K562 (cell line): ENCODE data around the gene PRKRIP1. TPM values are rescaled to one million over a fixed set of nuclear protein-coding genes. Genes with fewer than 3 reads are reported as not detected.

Experiments used
- CBX5 ChIP-seq: IDR thresholded peaks from 2 replicates; pipeline ENCODE4 v1.6.1; 2014; ENCODE audit warnings: low read depth, borderline replicate concordance
- CCNT2 ChIP-seq: IDR thresholded peaks from 2 replicates; pipeline ENCODE4 v1.6.1; 2011; ENCODE audit warnings: borderline replicate concordance, low read depth, mild to moderate bottlenecking, moderate library complexity, mixed read lengths, low read length; ENCODE audit not compliant: insufficient read length; ENCODE audit errors: extremely low read depth
- CEBPB ChIP-seq: fragments of 450-650 bp; IDR thresholded peaks from 2 replicates; pipeline ENCODE4 v1.6.1; 2016; ENCODE audit warnings: missing genetic modification characterization, missing compliant biosample characterization
- DMBX1 ChIP-seq: fragments of 250-450 bp; sonication (Bioruptor Pico); IDR thresholded peaks from 2 replicates; pipeline ENCODE4 v1.8.0; 2022; ENCODE audit warnings: inconsistent platforms, mild to moderate bottlenecking, moderate library complexity, borderline replicate concordance
- HDAC1 ChIP-seq, 2 experiments: fragments of 450-650 bp; IDR thresholded peaks; 2 replicates each; pipeline ENCODE4 v1.6.1; 2016 to 2017; ENCODE audit warnings: inconsistent platforms in 1 of 2, mild to moderate bottlenecking in 1 of 2, moderate library complexity in 1 of 2
- NR2C2 ChIP-seq, 2 experiments: fragments of 200-800 bp in 1 of 2; sonication (Bioruptor generic) in 1 of 2; sonication (generic) in 1 of 2; formaldehyde crosslinking in 1 of 2; IDR thresholded peaks; 2 replicates each; pipeline versions ENCODE4 v1.6.1 to v1.8.0; 2016 to 2022; ENCODE audit warnings: mild to moderate bottlenecking in 1 of 2, missing compliant biosample characterization in 1 of 2, missing genetic modification characterization in 1 of 2, missing genetic modification reagents in 1 of 2
- POLR2B ChIP-seq: fragments of 450-650 bp; IDR thresholded peaks from 2 replicates; pipeline ENCODE4 v1.6.1; 2018; ENCODE audit warnings: low read depth; ENCODE audit not compliant: partially characterized antibody
- RBFOX2 ChIP-seq: fragments of 200-400 bp; formaldehyde crosslinking; IDR thresholded peaks from 2 replicates; pipeline ENCODE4 v1.6.1; 2017; ENCODE audit warnings: low read depth, mild to moderate bottlenecking, low read length, moderate library complexity
- XRCC5 ChIP-seq: fragments of 200-400 bp; formaldehyde crosslinking; IDR thresholded peaks from 2 replicates; pipeline ENCODE4 v1.6.1; 2017; ENCODE audit warnings: low read depth, mild to moderate bottlenecking, low read length
- YY1 ChIP-seq, 3 experiments: IDR thresholded peaks; 2 replicates each; pipeline ENCODE4 v1.6.1; 2011; ENCODE audit warnings: low read length in 2 of 3, mild to moderate bottlenecking in 2 of 3, moderate library complexity in 2 of 3, borderline replicate concordance in 1 of 3, control low read depth in 1 of 3, low read depth in 1 of 3; ENCODE audit not compliant: insufficient read depth in 3 of 3, insufficient replicate concordance in 2 of 3, control insufficient read depth in 1 of 3, insufficient read length in 1 of 3; ENCODE audit errors: extremely low read depth in 1 of 3
- ZNF217 ChIP-seq: sonication (generic); formaldehyde crosslinking; IDR thresholded peaks from 2 replicates; pipeline ENCODE4 v1.8.0; 2022; ENCODE audit warnings: mild to moderate bottlenecking, missing genetic modification reagents
- ZNF324 ChIP-seq: fragments of 250-450 bp; sonication (Bioruptor Pico); IDR thresholded peaks from 2 replicates; pipeline ENCODE4 v1.4.0; 2020; ENCODE audit warnings: mild to moderate bottlenecking
- polyA plus RNA-seq, 8 experiments: library from polyadenylated mRNA; depleted of rRNA in 4 of 8; stranded (reverse) in 5 of 8; unstranded in 3 of 8; fragments of >200 nt; fragmentation: Nextera tagmentation in 2 of 8; fragmentation: Illumina TruSeq in 1 of 8; extraction: Ambion mirVana in 2 of 8; extraction: Trizol in 1 of 8; gene quantifications; 2 replicates each; pipeline versions ENCODE4 v1.2.1 to v1.2.3, GENCODE V29; 2011 to 2014; ENCODE audit warnings: inconsistent platforms in 1 of 8, missing spikeins in 1 of 8
- total RNA-seq, 7 experiments: library from RNA; depleted of rRNA in 6 of 7; stranded (reverse); fragments of >200 nt in 6 of 7; fragmentation: Illumina TruSeq in 2 of 7; extraction: Trizol in 2 of 7; gene quantifications; 2 replicates each; pipeline versions ENCODE4 v1.2.1 to v1.2.3, GENCODE V29; 2011 to 2021; ENCODE audit warnings: low replicate concordance in 1 of 7
- TF ChIP-seq, protein P1 (sequence below): fragments of 250-450 bp; sonication (Bioruptor Pico); IDR thresholded peaks from 2 replicates; pipeline ENCODE4 v1.4.0; 2020
- TF ChIP-seq, protein P2 (sequence below): fragments of 200-800 bp; sonication (Bioruptor generic); IDR thresholded peaks from 2 replicates; pipeline ENCODE4 v1.6.1; 2016; ENCODE audit warnings: missing genetic modification characterization, missing compliant biosample characterization
- TF ChIP-seq, protein P3 (sequence below): sonication (generic); formaldehyde crosslinking; IDR thresholded peaks from 2 replicates; pipeline ENCODE4 v1.8.0; 2022; ENCODE audit warnings: mild to moderate bottlenecking, low read depth, missing genetic modification reagents

Gene PRKRIP1
- total and polyA plus RNA-seq, 9 of the 15 experiments (the other 6 are each of a cell fraction or from before 2014, with no cell fraction given), result 14.9 to 52.1 (median 19.8) TPM

DNA sequence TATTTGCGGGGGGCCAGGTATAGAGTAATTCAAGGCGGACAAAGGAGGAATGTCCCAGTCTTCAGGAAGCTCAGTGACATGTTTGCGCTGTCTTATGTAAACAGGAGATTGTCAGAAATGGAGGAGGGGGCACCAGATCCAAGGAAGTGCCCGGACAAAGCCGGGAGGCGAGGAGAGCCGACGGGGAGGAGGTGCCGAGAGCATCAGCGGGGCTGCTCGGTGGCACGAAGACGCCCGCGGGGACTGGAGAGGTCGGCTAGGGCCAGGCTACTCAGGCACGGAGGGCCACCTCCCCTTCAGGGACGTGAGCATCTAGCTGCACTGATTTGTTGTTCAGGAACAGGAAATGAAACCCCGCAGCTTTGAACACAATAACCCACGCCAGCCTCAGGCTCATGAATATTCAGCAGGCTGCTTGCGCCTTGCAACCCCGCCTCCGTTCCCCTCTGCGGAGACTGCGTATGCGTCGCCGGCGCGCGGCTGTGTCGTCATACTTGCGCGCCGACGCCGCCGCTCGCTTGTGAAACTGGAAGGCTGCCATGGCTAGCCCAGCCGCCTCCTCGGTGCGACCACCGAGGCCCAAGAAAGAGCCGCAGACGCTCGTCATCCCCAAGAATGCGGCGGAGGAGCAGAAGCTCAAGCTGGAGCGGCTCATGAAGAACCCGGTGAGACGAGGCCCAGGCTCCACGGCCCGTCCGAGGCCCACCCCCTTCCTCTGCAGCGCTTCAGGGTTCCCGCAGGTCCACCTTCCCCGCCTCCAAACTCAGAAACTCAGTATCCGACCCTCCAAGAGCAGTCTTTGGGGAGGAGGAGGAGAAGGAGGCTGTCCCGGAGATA lies at the start of gene PRKRIP1 (continued):
- TF ChIP-seq CEBPB (tag) (peak; percentile 87), DMBX1 (no peak), NR2C2 (CRISPR knock-in tag; IDR thresholded peaks at IDR 0.05) (no peak), NR2C2 (tag; IDR thresholded peaks at IDR 0.05) (peak; percentile 23; the same call in 1 of the 2 replicates), CCNT2 (peak; percentile 98), ZNF324 (0 out of 2 replicates have a peak, but pooled peaks have one; percentile 30), XRCC5 (0 out of 2 replicates have a peak, but pooled peaks have one; percentile 22), POLR2B (peak; percentile 78), RBFOX2 (peak; percentile 85), HDAC1 (IDR thresholded peaks at IDR 0.05) (no peak; a peak in 1 of 4 replicates), ZNF217 (CRISPR knock-in tag) (no peak), YY1 (IDR thresholded peaks at IDR 0.05; ENCODE audit: borderline replicate concordance in 1 of 3, control insufficient read depth in 1 of 3, extremely low read depth in 1 of 3, insufficient read depth in 3 of 3, insufficient read length in 1 of 3, insufficient replicate concordance in 2 of 3, low read depth in 1 of 3, low read length in 2 of 3) (peak in 2 of 3 experiments; percentile 80 to 85), CBX5 (no peak)
- TF ChIP-seq, protein P1, sequence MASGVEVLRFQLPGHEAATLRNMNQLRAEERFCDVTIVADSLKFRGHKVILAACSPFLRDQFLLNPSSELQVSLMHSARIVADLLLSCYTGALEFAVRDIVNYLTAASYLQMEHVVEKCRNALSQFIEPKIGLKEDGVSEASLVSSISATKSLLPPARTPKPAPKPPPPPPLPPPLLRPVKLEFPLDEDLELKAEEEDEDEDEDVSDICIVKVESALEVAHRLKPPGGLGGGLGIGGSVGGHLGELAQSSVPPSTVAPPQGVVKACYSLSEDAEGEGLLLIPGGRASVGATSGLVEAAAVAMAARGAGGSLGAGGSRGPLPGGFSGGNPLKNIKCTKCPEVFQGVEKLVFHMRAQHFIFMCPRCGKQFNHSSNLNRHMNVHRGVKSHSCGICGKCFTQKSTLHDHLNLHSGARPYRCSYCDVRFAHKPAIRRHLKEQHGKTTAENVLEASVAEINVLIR (CRISPR knock-in tag), result peak; percentile 84
- TF ChIP-seq, protein P2, sequence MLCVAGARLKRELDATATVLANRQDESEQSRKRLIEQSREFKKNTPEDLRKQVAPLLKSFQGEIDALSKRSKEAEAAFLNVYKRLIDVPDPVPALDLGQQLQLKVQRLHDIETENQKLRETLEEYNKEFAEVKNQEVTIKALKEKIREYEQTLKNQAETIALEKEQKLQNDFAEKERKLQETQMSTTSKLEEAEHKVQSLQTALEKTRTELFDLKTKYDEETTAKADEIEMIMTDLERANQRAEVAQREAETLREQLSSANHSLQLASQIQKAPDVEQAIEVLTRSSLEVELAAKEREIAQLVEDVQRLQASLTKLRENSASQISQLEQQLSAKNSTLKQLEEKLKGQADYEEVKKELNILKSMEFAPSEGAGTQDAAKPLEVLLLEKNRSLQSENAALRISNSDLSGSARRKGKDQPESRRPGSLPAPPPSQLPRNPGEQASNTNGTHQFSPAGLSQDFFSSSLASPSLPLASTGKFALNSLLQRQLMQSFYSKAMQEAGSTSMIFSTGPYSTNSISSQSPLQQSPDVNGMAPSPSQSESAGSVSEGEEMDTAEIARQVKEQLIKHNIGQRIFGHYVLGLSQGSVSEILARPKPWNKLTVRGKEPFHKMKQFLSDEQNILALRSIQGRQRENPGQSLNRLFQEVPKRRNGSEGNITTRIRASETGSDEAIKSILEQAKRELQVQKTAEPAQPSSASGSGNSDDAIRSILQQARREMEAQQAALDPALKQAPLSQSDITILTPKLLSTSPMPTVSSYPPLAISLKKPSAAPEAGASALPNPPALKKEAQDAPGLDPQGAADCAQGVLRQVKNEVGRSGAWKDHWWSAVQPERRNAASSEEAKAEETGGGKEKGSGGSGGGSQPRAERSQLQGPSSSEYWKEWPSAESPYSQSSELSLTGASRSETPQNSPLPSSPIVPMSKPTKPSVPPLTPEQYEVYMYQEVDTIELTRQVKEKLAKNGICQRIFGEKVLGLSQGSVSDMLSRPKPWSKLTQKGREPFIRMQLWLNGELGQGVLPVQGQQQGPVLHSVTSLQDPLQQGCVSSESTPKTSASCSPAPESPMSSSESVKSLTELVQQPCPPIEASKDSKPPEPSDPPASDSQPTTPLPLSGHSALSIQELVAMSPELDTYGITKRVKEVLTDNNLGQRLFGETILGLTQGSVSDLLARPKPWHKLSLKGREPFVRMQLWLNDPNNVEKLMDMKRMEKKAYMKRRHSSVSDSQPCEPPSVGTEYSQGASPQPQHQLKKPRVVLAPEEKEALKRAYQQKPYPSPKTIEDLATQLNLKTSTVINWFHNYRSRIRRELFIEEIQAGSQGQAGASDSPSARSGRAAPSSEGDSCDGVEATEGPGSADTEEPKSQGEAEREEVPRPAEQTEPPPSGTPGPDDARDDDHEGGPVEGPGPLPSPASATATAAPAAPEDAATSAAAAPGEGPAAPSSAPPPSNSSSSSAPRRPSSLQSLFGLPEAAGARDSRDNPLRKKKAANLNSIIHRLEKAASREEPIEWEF (CRISPR knock-in tag), result no peak
- TF ChIP-seq, protein P3, sequence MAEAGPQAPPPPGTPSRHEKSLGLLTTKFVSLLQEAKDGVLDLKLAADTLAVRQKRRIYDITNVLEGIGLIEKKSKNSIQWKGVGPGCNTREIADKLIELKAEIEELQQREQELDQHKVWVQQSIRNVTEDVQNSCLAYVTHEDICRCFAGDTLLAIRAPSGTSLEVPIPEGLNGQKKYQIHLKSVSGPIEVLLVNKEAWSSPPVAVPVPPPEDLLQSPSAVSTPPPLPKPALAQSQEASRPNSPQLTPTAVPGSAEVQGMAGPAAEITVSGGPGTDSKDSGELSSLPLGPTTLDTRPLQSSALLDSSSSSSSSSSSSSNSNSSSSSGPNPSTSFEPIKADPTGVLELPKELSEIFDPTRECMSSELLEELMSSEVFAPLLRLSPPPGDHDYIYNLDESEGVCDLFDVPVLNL (CRISPR knock-in tag), result no peak
